Muscle of back (tissue), 11 donors: ENCODE results near the gene SHOC1. TPM values are rescaled to one million over a fixed set of nuclear protein-coding genes. Genes with fewer than 3 reads are reported as not detected.
"Not testable (repeated sequence)": the region's sequence is repeated elsewhere in the genome, so short reads cannot be mapped to it uniquely, and the experiment has no call there.

Source experiments
- DNase-seq, 3 donors: peaks; one replicate each; pipeline versions ENCODE4 v3.0.0 to v3.0.0-alpha.2; 2013
- polyA plus RNA-seq, 10 donors: library from polyadenylated mRNA; unstranded; fragments of 120-200 nt; gene quantifications; one replicate each; pipeline ENCODE4 v1.2.1, GENCODE V29; 2013; ENCODE audit not compliant: insufficient read length in 10 of 10

Gene SHOC1
- polyA plus RNA-seq, 10 donors: 0.04 to 0.35 (median 0.15) TPM; not detected in 1

GRCh38 chr9:111805830-111806241, 11.1 kb upstream of the SHOC1 start:
- DNase-seq: peak in 1 of 3 donors; percentile 12

- no peak for DNase-seq
Observed at GRCh38 chr9:111805262-111805661, 10.5 kb upstream of the SHOC1 start.

- no peak for DNase-seq
Observed at GRCh38 chr9:111804636-111805035, 9.9 kb upstream of the SHOC1 start.

GRCh38 chr9:111803924-111804323, 9.2 kb upstream of the SHOC1 start:
- DNase-seq: no peak

GRCh38 chr9:111799915-111800526, 5.3 kb upstream of the SHOC1 start:
- DNase-seq: no peak

GRCh38 chr9:111799506-111799905, 4.8 kb upstream of the SHOC1 start:
- DNase-seq: no peak

- no peak for DNase-seq
Observed at GRCh38 chr9:111798786-111799185, 4.0 kb upstream of the SHOC1 start.

- DNase-seq: no peak
Observed at GRCh38 chr9:111795557-111795839, 761 bp upstream of the SHOC1 start.

- DNase-seq: not testable (repeated sequence)
Observed at GRCh38 chr9:111791821-111792220, 2.9 kb downstream of the SHOC1 start.

- no peak for DNase-seq
Observed at GRCh38 chr9:111789881-111790280, 4.9 kb downstream of the SHOC1 start.

GRCh38 chr9:111783857-111784256, 10.9 kb downstream of the SHOC1 start:
- no peak for DNase-seq

GRCh38 chr9:111783424-111783823, 11.3 kb downstream of the SHOC1 start:
- no peak for DNase-seq

GRCh38 chr9:111766066-111766465, 28.7 kb downstream of the SHOC1 start:
- DNase-seq: no peak

- DNase-seq: no peak
Observed at GRCh38 chr9:111762556-111762955, 32.2 kb downstream of the SHOC1 start.

GRCh38 chr9:111759762-111760639, 34.7 kb downstream of the SHOC1 start:
- peak; percentile 80 to 90 (median 83) for DNase-seq

GRCh38 chr9:111754800-111755199, 39.9 kb downstream of the SHOC1 start:
- no peak for DNase-seq

GRCh38 chr9:111752455-111752854, 42.3 kb downstream of the SHOC1 start:
- DNase-seq: no peak

Other genes starting within 250 kb of the SHOC1 start
- gene PTGR1, start 195.3 kb downstream of the SHOC1 start, polyA plus RNA-seq: 10 to 100 TPM; 45.7 to 66.2 (median 49.9) TPM
- gene DNAJC25, start 163.6 kb downstream of the SHOC1 start, polyA plus RNA-seq: 10 to 100 TPM in 2 of 10 donors, 1 to 10 TPM in 8; 8.0 to 10.2 (median 8.8) TPM
- gene GNG10, start 133.3 kb downstream of the SHOC1 start, polyA plus RNA-seq: 10 to 100 TPM; 48.0 to 58.8 (median 53.1) TPM
- 10 to 100 TPM; 22.2 to 43.2 (median 29.7) TPM for gene UGCG, start 101.9 kb upstream of the SHOC1 start, polyA plus RNA-seq